SW480 (cell line): Measurements from ENCODE around the gene C16orf96.

Source experiments
- DNase-seq: peaks from one replicate; pipeline ENCODE4 v3.0.0-alpha.2; 2016; ENCODE audit warnings: low spot score

C16orf96 gene

GRCh38 chr16:4649744-4650442 lies 93.8 kb downstream of the C16orf96 start:
- DNase-seq: no peak
